DOHH2 (cell line): ENCODE measurements around the gene CHAMP1.
A peak's percentile ranks its signal among the peaks of the same experiment; 100 is the strongest.

Experiments
- H3F3A ChIP-seq: fragments of 200-600 bp; sonication (generic), shearing (Covaris generic); 2 replicates; pipeline ENCODE4 v1.6.0; 2016; ENCODE audit warnings: antibody characterized with exemption, mild to moderate bottlenecking; ENCODE audit not compliant: control insufficient read depth, insufficient read depth
- H3K27ac ChIP-seq: fragments of 200-600 bp; sonication (generic); 2 replicates; pipeline ENCODE4 v1.5.1; 2014; ENCODE audit warnings: low read depth, mild to moderate bottlenecking, low read length, moderate library complexity
- H3K27me3 ChIP-seq: fragments of 200-600 bp; sonication (generic); 2 replicates; pipeline ENCODE4 v1.6.1; 2014; ENCODE audit warnings: mild to moderate bottlenecking, low read length, mixed read lengths; ENCODE audit not compliant: control insufficient read depth
- H3K36me3 ChIP-seq: fragments of 200-600 bp; sonication (generic); 2 replicates; pipeline ENCODE4 v1.6.1; 2014; ENCODE audit warnings: mild to moderate bottlenecking, low read length, moderate library complexity, mixed read lengths; ENCODE audit not compliant: control insufficient read depth
- H3K4me1 ChIP-seq: fragments of 200-600 bp; sonication (generic); 2 replicates; pipeline ENCODE4 v1.6.1; 2014; ENCODE audit warnings: mild to moderate bottlenecking, low read length, mixed read lengths; ENCODE audit not compliant: control insufficient read depth
- H3K4me2 ChIP-seq: fragments of 200-600 bp; sonication (generic); 2 replicates; pipeline ENCODE4 v1.6.0; 2014; ENCODE audit warnings: mild to moderate bottlenecking, low read length, moderate library complexity
- H3K4me3 ChIP-seq: fragments of 200-600 bp; sonication (generic); 2 replicates; pipeline ENCODE4 v1.5.1; 2014; ENCODE audit warnings: mild to moderate bottlenecking, low read length, mixed read lengths
- H3K79me2 ChIP-seq: fragments of 200-600 bp; sonication (generic); 2 replicates; pipeline ENCODE4 v1.6.1; 2014; ENCODE audit warnings: mild to moderate bottlenecking, low read length, mixed read lengths; ENCODE audit not compliant: control insufficient read depth
- H3K9me2 ChIP-seq: fragments of 200-600 bp; sonication (generic); replicated peaks from 2 replicates; pipeline ENCODE4 v1.6.1; 2014; ENCODE audit warnings: mild to moderate bottlenecking, low read length, mixed read lengths; ENCODE audit not compliant: control insufficient read depth
- H3K9me3 ChIP-seq: fragments of 200-600 bp; sonication (generic); 2 replicates; pipeline ENCODE4 v1.6.1; 2014; ENCODE audit warnings: antibody characterized with exemption, low read length, mixed read lengths; ENCODE audit not compliant: control insufficient read depth, insufficient read depth
- H4K20me1 ChIP-seq: fragments of 200-600 bp; sonication (generic); 2 replicates; pipeline ENCODE4 v1.6.0; 2014; ENCODE audit warnings: low read depth, mild to moderate bottlenecking, antibody characterized with exemption, low read length, moderate library complexity; ENCODE audit not compliant: control insufficient read depth, insufficient read depth
- CTCF ChIP-seq: fragments of 200-600 bp; sonication (generic); IDR thresholded peaks from one replicate; pipeline ENCODE4 v1.5.1; 2014; ENCODE audit warnings: antibody characterized with exemption, mild to moderate bottlenecking, low read depth, low read length; ENCODE audit not compliant: poor library complexity, severe bottlenecking
- EZH2phosphoT487 ChIP-seq: fragments of 200-600 bp; sonication (generic); IDR thresholded peaks from 2 replicates; pipeline ENCODE4 v1.6.1; 2017; ENCODE audit warnings: borderline replicate concordance, mild to moderate bottlenecking, antibody characterized with exemption, low read length, moderate library complexity, mixed read lengths

CHAMP1 gene

GRCh38 chr13:114281351-114282040 lies 32.8 kb upstream of the CHAMP1 start, which contains the start of gene UPF3A:
TSS of gene UPF3A (plus strand) at chr13:114281601. CDS start at chr13:114281640, 39 bp downstream.
- no peaks in the 10 kb centered on the region for H3K9me2 ChIP-seq
- peaks cover 35% of the 10 kb centered on the region for H3F3A ChIP-seq
- no peaks in the 10 kb centered on the region for H3K27me3 ChIP-seq
- H3K36me3 ChIP-seq: peaks cover 57% of the 10 kb centered on the region
- peak within 1 kb of the TSS; percentile 97 for H3K4me2 ChIP-seq
- H3K4me3 ChIP-seq: peak within 1 kb of the TSS; percentile 78
- H3K4me1 ChIP-seq: peaks cover 28% of the 10 kb centered on the region
- H3K27ac ChIP-seq: peak within 1 kb of the TSS; percentile 95
- H3K79me2 ChIP-seq: peaks cover 45% of the 10 kb centered on the region
- H3K9me3 ChIP-seq: no peaks in the 10 kb centered on the region
- H4K20me1 ChIP-seq: no peaks in the 10 kb centered on the region
- TF ChIP-seq CTCF (no peak), EZH2phosphoT487 (no peak)

GRCh38 chr13:114282041-114282670 lies 32.1 kb upstream of the CHAMP1 start:
- peaks cover 62% of the 10 kb centered on the region for H3K36me3 ChIP-seq
- H3F3A ChIP-seq: peaks cover 35% of the 10 kb centered on the region
- no peaks in the 10 kb centered on the region for H3K27me3 ChIP-seq
- H3K4me3 ChIP-seq: peak overlapping the region; percentile 78
- TF ChIP-seq CTCF: no peak
- no peak for TF ChIP-seq EZH2phosphoT487
- no peaks in the 10 kb centered on the region for H3K9me2 ChIP-seq
- H4K20me1 ChIP-seq: no peaks in the 10 kb centered on the region
- H3K4me1 ChIP-seq: peaks cover 28% of the 10 kb centered on the region
- H3K4me2 ChIP-seq: peak overlapping the region; percentile 78
- peak overlapping the region; percentile 95 for H3K27ac ChIP-seq
- H3K79me2 ChIP-seq: peaks cover 52% of the 10 kb centered on the region
- no peaks in the 10 kb centered on the region for H3K9me3 ChIP-seq

- peaks cover 26% of the 10 kb centered on the region for H3F3A ChIP-seq
- no peaks in the 10 kb centered on the region for H3K9me3 ChIP-seq
- no peak overlapping the region for H3K27ac ChIP-seq
- peaks cover 28% of the 10 kb centered on the region for H3K4me1 ChIP-seq
- H3K4me3 ChIP-seq: peak overlapping the region; percentile 0; the same call in 1 of the 2 replicates
- H3K36me3 ChIP-seq: peaks cover 70% of the 10 kb centered on the region
- TF ChIP-seq CTCF: no peak
- no peak for TF ChIP-seq EZH2phosphoT487
- H3K9me2 ChIP-seq: no peaks in the 10 kb centered on the region
- peak overlapping the region; percentile 78 for H3K4me2 ChIP-seq
- H3K79me2 ChIP-seq: peaks cover 60% of the 10 kb centered on the region
- no peaks in the 10 kb centered on the region for H4K20me1 ChIP-seq
- no peaks in the 10 kb centered on the region for H3K27me3 ChIP-seq
These were observed 30.7 kb upstream of the CHAMP1 start for GRCh38 chr13:114283576-114283975.
